ENCODE results near the gene PRIMA1.

Gene PRIMA1

GRCh38 chr14:93757206-93757605 is 31.1 kb downstream of the PRIMA1 start:
- TF ChIP-seq, protein P1, sequence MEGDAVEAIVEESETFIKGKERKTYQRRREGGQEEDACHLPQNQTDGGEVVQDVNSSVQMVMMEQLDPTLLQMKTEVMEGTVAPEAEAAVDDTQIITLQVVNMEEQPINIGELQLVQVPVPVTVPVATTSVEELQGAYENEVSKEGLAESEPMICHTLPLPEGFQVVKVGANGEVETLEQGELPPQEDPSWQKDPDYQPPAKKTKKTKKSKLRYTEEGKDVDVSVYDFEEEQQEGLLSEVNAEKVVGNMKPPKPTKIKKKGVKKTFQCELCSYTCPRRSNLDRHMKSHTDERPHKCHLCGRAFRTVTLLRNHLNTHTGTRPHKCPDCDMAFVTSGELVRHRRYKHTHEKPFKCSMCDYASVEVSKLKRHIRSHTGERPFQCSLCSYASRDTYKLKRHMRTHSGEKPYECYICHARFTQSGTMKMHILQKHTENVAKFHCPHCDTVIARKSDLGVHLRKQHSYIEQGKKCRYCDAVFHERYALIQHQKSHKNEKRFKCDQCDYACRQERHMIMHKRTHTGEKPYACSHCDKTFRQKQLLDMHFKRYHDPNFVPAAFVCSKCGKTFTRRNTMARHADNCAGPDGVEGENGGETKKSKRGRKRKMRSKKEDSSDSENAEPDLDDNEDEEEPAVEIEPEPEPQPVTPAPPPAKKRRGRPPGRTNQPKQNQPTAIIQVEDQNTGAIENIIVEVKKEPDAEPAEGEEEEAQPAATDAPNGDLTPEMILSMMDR (conservative IDR thresholded peaks at IDR 0.05; ENCODE audit: low read depth, low read length): no peak
- DNase-seq (ENCODE audit: low read depth): no peak

GRCh38 chr14:93753647-93754046 is 34.6 kb downstream of the PRIMA1 start:
- TF ChIP-seq, protein P1 (conservative IDR thresholded peaks at IDR 0.05; ENCODE audit: low read depth, low read length): no peak
- no peak for DNase-seq (ENCODE audit: low read depth)
- H3K4me3 ChIP-seq (ENCODE audit: low read length): no peak overlapping the region

More at GRCh38 chr14:93757206-93757605, 31.1 kb downstream of the PRIMA1 start:
- no peak overlapping the region for H3K4me3 ChIP-seq (ENCODE audit: low read length)

- TF ChIP-seq, protein P1 (conservative IDR thresholded peaks at IDR 0.05; ENCODE audit: low read depth, low read length): no peak
- no peak for DNase-seq (ENCODE audit: low read depth)
- no peak overlapping the region for H3K4me3 ChIP-seq (ENCODE audit: low read length)
Measured at GRCh38 chr14:93752980-93753561, 35.2 kb downstream of the PRIMA1 start.

- no peak for DNase-seq (ENCODE audit: low read depth)
- TF ChIP-seq, protein P1 (conservative IDR thresholded peaks at IDR 0.05; ENCODE audit: low read depth, low read length): no peak
Measured at GRCh38 chr14:93751946-93752655, 36.2 kb downstream of the PRIMA1 start.

DNA sequence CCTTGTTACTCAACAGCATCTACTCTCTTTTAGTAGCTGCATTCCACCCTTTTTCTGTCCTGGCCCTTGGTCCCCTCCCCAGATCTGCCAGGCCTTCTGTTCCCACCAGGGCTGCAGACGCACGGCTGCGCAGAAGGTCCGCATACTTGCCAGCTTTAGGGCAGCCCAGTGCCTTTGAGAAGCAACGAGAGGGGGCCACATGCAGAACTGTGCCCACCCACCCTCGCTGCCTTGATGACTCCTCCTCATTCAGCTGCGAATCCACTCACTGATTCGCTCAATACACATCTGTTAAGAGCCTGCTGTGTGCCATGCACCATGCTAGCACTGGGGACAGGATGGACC is 39.2 kb downstream of the PRIMA1 start:
- no peak for DNase-seq (ENCODE audit: low read depth)
- H3K4me3 ChIP-seq (ENCODE audit: low read length): no peak overlapping the region
- TF ChIP-seq, protein P1 (conservative IDR thresholded peaks at IDR 0.05; ENCODE audit: low read depth, low read length): no peak

More at GRCh38 chr14:93751946-93752655, 36.2 kb downstream of the PRIMA1 start:
- H3K4me3 ChIP-seq (ENCODE audit: low read length): no peak overlapping the region

DNA sequence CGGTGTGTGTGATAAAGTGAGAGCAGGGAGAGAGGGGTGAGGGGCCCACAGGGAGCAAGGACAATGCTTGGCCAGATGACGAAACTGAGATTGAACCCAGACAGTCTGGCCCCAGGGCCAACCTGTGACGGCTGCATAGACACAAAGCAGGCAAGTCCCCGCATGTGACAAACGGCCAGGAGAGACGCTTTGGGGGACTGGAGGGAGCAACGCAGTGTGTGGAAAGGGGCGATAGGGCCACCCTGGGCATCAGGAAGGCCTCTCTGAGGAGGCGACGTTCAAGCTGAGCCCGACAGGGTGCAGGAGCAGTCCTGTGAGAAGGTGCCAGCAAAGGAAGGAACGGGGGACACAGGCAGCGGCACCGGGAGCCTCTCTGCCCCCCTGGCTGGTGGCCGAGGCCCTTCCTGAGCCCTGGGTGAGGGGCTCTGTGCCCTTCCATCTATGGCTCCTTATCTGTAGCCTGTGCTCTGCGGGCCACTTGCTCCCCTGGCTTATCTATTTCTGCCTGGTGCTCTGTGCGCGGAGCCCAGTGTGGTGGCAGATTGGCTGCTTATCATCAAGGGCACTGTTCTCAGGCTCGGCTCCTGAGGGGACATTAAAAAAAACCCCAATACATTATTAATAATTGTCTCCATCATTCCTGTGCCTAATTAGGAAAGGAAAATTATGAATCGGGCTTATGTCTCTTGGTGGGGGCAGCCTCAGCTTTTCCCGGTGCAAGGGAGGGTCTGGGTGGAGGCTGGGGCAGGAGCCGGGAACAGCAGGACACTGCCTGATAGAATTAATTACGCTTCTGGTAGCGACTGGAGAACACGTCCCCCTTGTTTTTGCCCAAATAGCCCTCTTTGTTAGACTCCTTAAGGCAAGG is 39.8 kb downstream of the PRIMA1 start:
- no peak overlapping the region for H3K4me3 ChIP-seq (ENCODE audit: low read length)
- TF ChIP-seq, protein P1 (conservative IDR thresholded peaks at IDR 0.05; ENCODE audit: low read depth, low read length): no peak
- no peak for DNase-seq (ENCODE audit: low read depth)
